Measurements from ENCODE around the gene POMGNT1.

The POMGNT1 gene

DNA sequence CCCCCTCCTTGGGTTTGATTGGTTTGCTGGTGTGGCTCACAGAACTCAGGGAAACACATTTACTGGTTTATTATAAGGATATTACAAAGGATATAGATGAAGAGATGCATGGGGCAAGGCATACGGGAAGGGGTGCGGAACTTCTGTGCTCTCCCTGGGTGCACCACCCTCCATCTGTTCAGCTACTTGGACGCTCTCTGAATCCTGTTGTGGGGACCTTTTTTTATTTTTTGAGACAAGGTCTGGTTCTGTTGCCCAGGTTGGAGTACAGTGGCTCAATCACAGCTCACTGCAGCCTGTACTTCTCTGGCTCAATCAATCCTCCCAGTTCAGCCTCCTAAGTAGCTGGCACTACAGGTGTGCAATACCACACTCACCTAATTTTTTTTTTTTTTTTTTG, 12.3 kb upstream of the POMGNT1 start:
- no peak for DNase-seq (ENCODE audit: low read depth)

DNA sequence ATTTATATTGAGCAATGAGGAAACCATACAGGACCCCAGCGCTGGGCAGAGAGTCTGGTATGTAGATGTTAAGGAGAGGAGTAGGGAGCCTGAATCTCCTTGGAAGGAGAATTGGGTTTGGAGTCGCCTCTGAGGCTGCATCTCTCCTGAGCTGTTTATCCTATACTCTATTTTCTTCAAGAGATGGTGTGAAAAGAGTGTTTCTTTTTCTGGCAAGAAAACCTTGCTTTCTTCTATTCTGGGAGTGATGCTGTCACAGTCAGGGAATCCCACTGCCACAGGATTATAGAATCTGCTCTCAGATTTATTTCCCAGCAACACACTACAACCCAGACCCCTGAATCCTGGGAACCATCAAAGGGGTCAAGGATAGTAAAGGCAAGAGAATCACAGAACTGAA, 8.2 kb upstream of the POMGNT1 start:
- no peak for DNase-seq (ENCODE audit: low read depth)

DNA sequence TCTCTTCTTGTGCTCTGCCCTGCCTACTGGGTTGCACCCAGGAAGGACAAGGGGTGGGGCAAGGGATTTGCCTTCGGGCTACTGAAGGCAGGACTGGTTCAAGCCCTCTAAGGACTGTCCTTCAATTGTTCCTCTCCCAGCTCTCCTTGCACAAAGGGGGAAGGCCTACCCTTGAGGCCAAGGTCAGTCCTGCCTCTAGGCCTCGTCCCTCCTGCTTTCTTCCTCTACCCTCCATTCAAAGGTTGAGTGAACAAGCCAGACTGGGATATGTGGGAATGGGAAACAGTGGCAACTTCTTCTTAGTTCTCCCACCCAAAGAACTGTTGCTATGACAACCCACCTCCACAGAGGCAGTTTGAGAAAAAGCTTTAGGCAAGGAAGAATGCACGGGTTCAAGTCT, 7.6 kb upstream of the POMGNT1 start:
- no peak for DNase-seq (ENCODE audit: low read depth)

DNA sequence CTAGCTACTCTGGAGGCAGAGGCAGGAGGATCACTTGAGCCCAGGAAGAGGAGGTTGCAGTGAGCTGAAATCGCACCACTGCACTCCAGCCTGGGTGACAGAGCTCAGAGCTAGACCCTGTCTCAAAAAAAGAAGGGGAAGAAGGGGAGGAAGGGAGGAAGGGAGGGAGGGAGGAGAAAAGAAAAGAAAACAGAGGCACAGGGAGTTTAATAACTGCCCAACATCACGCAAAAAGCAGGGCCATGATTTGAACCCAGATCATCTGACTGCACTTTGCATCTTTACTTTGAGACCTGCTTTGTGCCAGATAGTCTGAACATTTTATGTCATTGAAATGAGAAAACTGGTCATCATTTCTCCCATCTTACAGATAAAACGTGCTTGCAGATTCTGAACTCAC, 6.9 kb upstream of the POMGNT1 start:
- DNase-seq (ENCODE audit: low read depth): no peak

DNA sequence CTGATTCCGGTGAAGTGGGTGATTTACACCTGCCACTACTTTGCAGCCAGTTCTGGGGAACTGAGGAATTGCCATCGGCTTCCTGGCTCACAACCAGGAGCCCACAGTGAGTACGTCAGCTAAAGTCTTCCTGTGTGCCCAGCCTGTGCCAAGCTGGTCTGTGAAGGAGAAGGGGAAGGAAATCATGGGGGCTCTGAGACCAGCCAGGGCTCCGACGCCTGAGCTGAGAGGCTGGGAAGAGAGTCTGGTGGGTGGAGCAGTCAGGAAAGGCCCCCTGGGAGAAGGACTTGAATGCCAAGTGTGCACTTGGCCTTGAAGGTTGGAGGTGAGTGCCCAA, 6.1 kb upstream of the POMGNT1 start:
- no peak for DNase-seq (ENCODE audit: low read depth)

DNA sequence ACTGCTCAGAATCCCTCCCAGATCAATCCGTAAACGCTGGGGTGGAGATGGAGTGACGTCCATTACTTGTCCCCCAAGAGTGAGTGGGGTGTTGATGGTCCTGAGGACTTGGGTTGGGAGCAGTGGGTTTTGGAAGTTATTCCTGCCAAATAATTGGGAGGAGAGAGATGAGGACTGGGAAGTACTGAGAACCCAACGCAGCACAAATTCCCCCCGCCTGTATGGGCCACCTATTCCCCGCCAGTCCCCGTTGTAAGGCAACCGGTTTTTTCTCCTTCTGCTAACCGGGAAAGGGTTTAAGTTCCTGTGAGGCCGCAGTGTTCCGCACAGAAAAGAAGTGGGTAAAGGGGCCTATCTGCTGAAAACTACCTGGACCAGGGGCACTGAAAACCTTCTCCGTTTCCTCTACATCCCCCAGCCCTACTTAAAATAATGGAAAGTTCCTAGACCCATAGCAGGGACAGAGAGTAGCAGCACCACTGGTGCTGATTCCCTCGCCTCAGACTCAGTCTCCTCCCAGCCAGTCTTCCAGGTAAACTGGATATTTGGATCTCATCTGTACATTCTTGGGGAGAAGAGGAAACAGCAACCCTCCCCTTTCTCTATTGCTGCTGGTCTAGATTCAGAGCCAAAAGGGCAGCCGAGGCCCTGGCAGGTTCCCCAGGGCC, 5.6 kb upstream of the POMGNT1 start:
- DNase-seq (ENCODE audit: low read depth): no peak

DNA sequence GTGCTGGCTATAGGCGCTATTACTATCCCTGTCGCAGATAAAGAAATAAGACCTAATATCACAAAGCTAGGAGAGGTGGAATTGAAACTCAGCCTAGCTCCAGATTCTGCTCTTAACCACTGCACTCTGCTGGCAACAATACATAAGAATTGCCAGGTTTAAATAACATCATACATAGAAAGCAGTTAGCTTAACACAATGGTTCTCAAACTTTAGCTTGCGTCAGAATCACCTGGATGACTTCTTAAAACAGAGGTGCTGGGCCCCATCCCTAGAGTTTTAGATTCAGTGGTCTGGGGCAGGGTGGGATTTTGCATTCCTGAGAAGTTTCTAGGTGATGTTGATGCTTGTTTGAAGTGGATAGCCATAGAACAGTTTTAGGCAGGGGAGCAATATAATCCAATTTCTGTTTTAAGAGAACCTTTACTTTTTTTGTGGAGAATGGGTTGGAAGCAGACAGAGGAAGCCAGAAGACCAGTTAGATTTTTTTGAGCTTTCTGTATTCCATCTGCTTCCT, 1.1 kb upstream of the POMGNT1 start:
- no peak for DNase-seq (ENCODE audit: low read depth)

DNA sequence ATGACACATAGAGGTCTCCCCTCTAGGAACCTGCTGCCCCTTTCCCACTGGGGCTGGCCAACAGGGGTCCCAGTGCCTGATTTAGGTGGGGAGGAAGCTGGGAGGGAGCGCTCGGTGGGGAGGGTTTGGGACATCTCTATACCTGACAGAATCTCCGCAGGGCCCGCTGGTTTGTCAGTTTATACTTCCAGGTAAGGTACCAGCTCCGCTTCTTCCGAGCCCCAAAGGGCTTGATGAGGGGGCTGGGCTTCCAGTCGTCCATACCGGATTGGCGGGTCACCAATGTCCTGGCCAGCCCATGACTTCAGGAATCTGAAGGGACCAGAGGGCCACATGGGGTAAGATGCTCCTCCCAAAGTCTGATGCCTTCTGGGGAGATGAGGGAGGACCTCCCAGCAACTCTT, 672 bp downstream of the POMGNT1 start:
- DNase-seq (ENCODE audit: low read depth): no peak

DNA sequence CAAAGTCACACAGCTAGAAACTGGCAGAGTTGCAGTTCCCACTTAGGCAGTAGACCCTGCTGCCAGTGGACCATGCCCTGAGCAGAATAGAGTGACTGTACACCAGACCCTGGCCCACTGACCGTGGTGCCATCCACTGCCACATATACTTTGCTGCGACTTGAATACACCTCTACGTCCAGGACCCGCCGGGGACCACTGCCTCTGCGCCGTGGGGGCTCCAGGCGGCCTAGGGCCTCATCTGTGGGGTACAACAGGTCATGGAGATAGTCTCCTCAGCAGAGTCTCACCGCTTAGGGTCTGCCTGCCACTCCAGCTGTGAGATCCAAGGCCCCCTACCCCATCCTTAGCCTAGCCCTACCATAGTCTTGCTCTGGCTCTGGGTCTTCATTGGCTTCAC, 1.6 kb downstream of the POMGNT1 start:
- DNase-seq (ENCODE audit: low read depth): no peak

DNA sequence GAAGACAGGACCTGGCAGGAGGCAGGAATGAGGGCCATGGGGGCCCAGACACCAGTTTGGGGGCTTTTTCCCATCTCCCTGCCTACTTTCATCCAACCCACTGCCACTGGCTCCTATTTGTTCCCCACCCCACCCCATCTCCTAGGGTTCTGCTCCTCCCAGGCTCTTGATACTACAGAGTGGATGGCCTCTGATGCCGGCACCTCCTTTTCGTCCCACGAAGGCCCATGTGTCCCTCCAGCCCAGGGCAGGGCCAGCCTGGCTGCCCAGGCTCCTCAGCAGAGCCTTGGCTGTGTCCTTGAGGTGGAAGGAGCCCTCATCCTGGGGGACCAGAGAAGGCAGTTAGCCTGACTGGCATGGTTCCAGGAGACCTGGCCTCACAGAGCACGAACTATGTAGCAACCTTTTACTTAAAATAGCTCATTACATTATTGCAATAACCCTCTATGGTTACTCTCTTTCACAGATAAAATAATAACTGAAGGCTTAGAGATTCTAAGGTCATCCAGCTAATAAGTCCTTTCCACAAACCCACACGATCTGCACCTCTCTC, 3.5 kb downstream of the POMGNT1 start:
- no peak for DNase-seq (ENCODE audit: low read depth)

DNA sequence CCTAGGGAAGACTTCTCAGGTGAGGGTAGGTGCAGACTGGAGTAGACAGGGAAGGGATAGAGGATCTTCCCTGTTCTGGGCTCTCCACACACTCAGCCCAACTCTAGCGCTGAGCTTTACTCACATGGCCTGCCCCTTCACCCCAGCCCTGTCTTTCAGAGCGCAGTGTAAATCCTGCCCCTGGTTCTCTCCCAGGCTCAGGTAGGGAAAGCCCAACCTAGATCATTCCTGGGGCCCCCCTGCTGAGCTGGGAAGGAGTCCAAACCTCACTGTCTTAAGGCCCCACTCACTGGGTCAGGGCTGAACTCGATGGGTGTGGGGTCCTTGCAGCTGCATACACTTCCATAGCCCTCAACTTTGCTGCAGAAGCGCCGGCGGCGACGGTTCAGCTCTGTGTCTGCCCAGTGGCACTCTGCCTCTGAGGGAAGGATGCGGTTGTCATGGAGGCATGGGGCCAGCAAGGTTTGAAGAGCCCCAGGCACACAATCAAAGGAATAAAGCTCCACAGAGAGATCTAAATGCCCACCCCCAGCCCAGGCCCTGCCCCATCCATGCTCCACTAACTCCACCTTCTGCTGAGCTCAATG, 4.2 kb downstream of the POMGNT1 start:
- no peak for DNase-seq (ENCODE audit: low read depth)

DNA sequence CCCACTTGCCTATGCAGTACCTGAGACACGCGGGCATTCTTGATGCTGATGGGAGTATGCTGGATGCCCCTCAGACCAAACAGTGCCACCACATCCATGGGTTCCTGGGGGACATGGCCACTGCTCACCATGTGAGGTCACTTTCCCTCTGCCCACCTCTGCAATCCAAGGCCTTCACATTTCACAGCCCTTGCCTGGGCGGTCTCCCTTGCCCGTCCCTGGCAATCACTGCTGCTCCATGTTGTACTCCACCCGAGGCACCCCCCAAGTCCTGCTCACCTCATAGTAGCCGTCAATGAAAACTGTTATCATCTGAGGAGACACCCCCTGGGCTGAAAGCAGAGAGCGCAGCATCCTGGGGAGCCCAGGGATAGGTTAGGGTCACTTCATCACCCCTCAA, 4.9 kb downstream of the POMGNT1 start:
- no peak for DNase-seq (ENCODE audit: low read depth)

DNA sequence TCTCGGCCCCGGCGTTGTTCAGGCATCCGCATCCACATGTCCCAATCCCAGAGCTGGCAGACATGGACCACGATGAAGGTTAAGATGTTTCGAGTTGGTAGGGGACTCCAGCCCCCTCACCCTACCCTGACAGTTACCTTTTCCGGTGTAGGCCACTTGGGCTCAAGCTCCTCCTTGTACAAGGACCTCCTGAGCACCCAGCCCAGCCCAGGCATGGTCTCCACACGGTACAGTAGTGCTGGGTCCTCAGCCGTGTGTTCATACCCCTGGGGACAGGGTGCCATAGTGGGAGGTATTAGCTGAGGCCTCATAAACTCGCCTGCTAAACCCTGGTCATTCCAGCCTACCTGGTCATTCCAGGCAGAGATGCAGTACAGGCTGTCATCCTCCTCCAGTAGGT, 6.1 kb downstream of the POMGNT1 start:
- no peak for DNase-seq (ENCODE audit: low read depth)

DNA sequence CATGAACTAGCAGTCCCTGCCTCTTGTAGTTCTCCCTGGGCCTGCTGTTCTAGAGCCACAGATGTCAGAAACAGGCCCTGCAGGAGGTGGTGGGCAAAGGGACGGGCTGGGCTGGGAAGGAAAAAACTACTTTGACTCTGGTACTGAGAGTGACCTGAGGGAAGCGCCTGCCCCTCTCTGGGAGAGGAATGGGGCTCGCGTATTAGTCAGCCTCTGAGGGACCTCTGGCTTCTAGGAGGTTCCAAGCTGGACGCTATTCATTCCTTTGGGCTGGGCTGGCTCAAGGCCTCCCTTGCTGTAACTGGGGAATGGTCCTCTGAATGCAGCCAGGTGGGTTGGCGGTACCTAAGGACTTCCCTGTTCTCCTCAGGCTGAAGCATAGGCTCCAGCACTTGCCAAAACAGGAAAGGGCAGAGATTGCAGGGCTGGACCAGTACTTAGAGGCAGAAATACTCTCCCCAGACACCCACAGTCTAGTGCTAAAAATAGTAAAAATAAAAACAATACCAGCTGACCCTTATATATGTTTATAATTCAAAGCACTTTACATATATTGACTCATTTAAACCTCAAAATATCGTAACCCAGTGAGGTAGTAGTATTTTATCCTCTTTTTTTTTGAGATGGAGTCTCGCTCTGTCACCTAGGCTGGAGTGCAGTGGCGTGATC, 7.1 kb downstream of the POMGNT1 start:
- DNase-seq (ENCODE audit: low read depth): no peak

DNA sequence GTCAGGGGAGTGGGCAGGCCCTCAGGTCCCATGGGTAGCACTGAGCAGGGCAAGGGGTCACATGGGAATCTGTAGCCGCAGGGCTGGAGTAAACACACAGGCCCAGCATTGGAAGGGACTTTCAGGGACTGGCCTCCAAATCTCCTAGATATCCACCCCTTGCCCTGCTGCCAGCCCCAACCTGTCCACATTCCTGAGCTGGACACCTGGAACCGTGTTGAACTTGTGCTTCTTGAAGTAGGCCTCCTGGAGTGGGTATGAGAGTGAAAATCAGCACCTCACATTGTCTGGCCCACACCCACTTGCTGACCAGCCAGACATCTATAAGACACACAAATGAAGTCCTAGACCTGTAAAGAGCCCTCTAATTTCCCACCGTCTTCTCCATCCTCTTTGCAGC, 7.7 kb downstream of the POMGNT1 start:
- no peak for DNase-seq (ENCODE audit: low read depth)

DNA sequence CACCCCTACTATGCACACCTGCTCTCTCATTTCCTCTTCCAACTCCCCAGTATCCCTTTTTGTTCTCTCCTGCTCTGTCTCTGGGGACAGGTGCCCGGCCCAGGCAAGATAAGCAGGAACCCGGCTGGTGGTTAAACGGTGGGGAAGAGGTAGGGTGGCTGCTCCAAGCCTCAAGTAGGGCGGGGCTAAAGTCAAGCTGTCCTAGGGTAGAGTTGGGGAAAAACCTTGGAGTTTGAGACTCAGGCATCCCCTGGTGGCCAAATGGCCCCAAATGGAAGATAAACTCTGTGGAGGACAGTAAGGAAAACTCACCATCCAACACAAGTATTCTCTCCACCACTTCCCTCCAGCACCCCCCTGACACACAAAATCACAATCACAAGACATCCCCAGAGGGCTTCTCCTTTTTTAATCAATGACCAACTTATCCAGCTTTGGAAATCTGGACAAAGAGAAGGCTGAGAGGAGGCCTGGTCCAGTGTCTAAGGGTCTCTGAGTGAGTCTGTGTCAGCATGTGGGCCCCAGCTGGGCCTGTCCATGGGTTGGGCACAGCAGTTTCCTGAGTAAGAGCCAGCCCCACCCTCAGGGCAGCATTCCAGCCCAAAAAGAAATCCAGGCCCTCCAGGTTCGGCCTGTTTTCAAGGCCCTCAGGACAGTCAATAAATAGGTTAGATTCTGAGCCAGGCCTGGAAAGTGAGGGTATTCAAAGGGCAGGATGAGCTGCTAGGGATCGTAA, 9.8 kb downstream of the POMGNT1 start:
- DNase-seq (ENCODE audit: low read depth): no peak

DNA sequence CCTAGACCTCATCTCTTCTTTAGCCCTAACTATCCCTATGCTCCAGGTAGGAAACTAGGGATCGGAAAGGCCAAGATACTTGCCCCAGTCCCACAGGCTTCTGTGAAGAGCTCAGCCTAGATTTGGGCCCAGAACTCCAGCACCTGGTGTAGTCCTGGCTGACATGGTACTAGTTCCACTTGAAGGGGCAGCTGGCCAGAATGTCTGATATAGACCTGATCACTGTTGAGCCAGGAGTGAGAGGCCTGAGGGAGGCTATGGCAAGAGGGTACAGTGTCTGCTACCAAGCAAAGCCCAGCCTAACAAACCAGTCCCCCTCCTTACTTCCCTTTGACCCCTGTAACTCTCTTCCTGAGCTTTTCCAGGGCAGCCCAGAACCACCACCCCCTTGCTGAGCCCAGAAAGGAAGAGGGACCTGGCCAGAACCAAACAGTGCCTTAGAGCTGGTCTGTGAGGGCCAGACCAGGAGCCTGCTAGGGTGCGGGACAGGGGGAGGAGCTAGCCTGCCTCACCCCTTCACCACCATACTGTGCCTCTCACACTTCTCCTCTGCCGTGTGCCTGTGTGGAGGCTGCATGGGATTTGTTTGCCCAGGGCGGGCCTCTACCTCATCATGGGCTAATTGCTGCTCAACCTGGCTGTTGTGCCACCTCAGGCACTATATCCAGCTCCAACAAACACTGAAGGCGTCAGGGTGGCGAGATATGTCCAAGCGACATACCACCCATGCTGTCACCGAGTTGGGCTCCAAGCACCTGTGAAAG, 10.9 kb downstream of the POMGNT1 start:
- no peak for DNase-seq (ENCODE audit: low read depth)

DNA sequence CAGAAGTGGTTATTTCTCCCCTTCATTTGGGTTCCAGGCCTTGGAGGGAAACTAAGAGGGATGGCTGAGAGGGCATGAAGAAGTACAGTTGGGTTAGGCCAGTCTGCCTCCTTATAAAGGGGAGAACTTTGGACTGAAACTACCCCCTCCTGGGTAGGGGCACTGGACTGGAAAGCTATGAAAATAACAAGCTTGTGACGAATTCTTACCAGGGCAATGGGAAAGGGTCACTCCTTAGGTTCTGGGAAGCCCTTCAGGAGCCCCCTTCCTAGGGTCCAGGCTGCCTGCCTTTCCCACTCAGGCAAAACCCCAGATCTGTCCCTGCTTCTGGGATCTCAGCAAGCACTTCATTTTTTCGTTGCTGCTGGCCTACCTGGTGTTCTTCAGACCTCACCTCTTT, 12.2 kb downstream of the POMGNT1 start:
- DNase-seq (ENCODE audit: low read depth): no peak

DNA sequence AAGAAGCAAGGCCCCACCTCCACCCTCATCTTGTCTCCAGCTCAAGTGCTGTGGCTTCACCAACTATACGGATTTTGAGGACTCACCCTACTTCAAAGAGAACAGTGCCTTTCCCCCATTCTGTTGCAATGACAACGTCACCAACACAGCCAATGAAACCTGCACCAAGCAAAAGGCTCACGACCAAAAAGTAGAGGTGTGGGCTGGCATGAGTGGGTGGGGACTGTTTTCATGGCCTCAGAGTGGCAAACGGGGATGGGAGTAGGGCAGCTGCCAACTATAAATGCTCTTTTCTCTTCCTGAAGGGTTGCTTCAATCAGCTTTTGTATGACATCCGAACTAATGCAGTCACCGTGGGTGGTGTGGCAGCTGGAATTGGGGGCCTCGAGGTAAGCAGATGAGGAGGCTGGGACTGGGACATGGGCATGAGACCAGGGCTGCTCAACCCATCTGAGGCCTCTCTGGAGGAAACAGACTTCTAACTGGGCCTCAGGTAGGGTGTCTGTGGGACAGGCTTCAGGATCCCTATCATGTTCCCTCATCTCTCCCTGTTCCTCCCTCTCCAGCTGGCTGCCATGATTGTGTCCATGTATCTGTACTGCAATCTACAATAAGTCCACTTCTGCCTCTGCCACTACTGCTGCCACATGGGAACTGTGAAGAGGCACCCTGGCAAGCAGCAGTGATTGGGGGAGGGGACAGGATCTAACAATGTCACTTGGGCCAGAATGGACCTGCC, 13.1 kb downstream of the POMGNT1 start:
- no peak for DNase-seq (ENCODE audit: low read depth)

DNA sequence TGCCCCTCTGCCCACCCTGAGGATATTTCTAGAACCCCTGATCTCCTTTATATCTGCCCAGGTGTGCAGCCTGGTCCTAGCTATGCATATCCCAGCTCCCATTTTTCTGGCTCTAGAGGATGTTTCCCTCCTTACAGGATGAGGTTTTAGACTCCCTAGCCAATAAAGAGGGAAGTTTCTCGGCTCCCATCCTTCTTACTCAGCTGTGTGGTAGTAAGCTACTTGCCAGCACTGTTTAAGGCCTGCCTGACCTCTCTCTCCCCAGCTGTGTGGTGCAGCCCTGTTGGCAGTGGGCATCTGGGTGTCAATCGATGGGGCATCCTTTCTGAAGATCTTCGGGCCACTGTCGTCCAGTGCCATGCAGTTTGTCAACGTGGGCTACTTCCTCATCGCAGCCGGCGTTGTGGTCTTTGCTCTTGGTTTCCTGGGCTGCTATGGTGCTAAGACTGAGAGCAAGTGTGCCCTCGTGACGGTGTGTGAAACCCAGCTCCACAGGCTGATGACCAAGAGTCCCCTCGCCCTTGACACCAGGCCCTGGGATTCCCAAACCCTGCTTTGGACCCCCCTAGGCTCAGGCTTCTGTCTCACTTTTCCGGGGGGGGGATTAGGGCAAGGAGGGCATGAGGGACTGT, 14.2 kb downstream of the POMGNT1 start:
- no peak for DNase-seq (ENCODE audit: low read depth)

Measured in GM04504 (cell line).